CD14-positive monocyte (primary cell): ENCODE results near the gene VAMP5. TPM values are rescaled to one million over a fixed set of nuclear protein-coding genes. Genes with fewer than 3 reads are reported as not detected.

Experiments
- DNase-seq, 3 donors: peaks; one replicate each; pipeline ENCODE4 v3.0.0-alpha.2; 2011 to 2022
- H2AFZ ChIP-seq: 2 replicates; pipeline ENCODE4 v1.6.0; 2012; ENCODE audit warnings: mild to moderate bottlenecking, low read depth, low read length, inconsistent platforms; ENCODE audit not compliant: insufficient read depth, poor library complexity, severe bottlenecking
- H3K27ac ChIP-seq, 2 donors: 1 replicate in 1 of 2; 2 replicates in 1 of 2; pipeline ENCODE4 v1.5.1; 2012 to 2013; ENCODE audit warnings: low read length in 2 of 2, control low read depth in 1 of 2, inconsistent platforms in 1 of 2, low read depth in 1 of 2, mild to moderate bottlenecking in 1 of 2
- H3K27me3 ChIP-seq, 2 donors: one replicate each; pipeline versions ENCODE4 v1.6.0 to v1.6.1; 2011 to 2013; ENCODE audit warnings: low read length in 2 of 2; ENCODE audit not compliant: control insufficient read depth in 2 of 2, insufficient read depth in 2 of 2
- H3K36me3 ChIP-seq, 2 donors: replicated peaks in 1 of 2; 1 replicate in 1 of 2; 2 replicates in 1 of 2; pipeline versions ENCODE4 v1.5.1 to v1.6.1; 2012 to 2013; ENCODE audit warnings: low read length in 2 of 2, control low read depth in 1 of 2, inconsistent platforms in 1 of 2, mild to moderate bottlenecking in 1 of 2; ENCODE audit not compliant: insufficient read depth in 2 of 2, control insufficient read depth in 1 of 2
- H3K4me1 ChIP-seq, 2 donors: 1 replicate in 1 of 2; 2 replicates in 1 of 2; pipeline versions ENCODE4 v1.5.1 to v1.6.1; 2012 to 2013; ENCODE audit warnings: low read length in 2 of 2, control low read depth in 1 of 2, inconsistent platforms in 1 of 2, mild to moderate bottlenecking in 1 of 2, moderate library complexity in 1 of 2; ENCODE audit not compliant: insufficient read depth in 2 of 2, control insufficient read depth in 1 of 2
- H3K4me2 ChIP-seq: replicated peaks from 2 replicates; pipeline ENCODE3; 2012; ENCODE audit warnings: low read length, moderate library complexity, mild to moderate bottlenecking; ENCODE audit not compliant: poor library complexity, severe bottlenecking; ENCODE audit errors: extremely low read depth
- H3K4me3 ChIP-seq, 3 experiments: fragments of 200-600 bp in 1 of 3; sonication (generic) in 1 of 3; replicated peaks in 1 of 3; 1 replicate in 2 of 3; 2 replicates in 1 of 3; pipeline ENCODE4 v1.5.1; 2011 to 2013; ENCODE audit warnings: low read length in 3 of 3, mild to moderate bottlenecking in 3 of 3, control low read depth in 2 of 3, low read depth in 2 of 3, inconsistent platforms in 1 of 3, moderate library complexity in 1 of 3
- H3K79me2 ChIP-seq: 2 replicates; pipeline ENCODE4 v1.6.0; 2012; ENCODE audit warnings: mild to moderate bottlenecking, control low read depth, inconsistent platforms, low read length, moderate library complexity; ENCODE audit not compliant: insufficient read depth
- H3K9ac ChIP-seq: 2 replicates; pipeline ENCODE4 v1.6.0; 2017; ENCODE audit warnings: low read length, mild to moderate bottlenecking; ENCODE audit not compliant: insufficient read depth, poor library complexity, severe bottlenecking
- H3K9me3 ChIP-seq, 2 donors: replicated peaks in 1 of 2; 1 replicate in 1 of 2; 2 replicates in 1 of 2; pipeline versions ENCODE4 v1.5.1 to v1.6.1; 2012 to 2013; ENCODE audit warnings: low read length in 2 of 2, control low read depth in 1 of 2; ENCODE audit not compliant: control insufficient read depth in 1 of 2, insufficient read depth in 1 of 2
- H4K20me1 ChIP-seq: 2 replicates; pipeline ENCODE4 v1.6.0; 2012; ENCODE audit warnings: mild to moderate bottlenecking, low read length, control low read depth, moderate library complexity; ENCODE audit not compliant: insufficient read depth
- H3K27ac Mint-ChIP-seq, 7 donors: one replicate each; pipeline ENCODE4 v1.8.0; 2020; ENCODE audit warnings: mild to moderate bottlenecking in 7 of 7, mixed read lengths in 7 of 7, moderate library complexity in 6 of 7, inconsistent platforms in 2 of 7
- H3K27me3 Mint-ChIP-seq, 3 donors: one replicate each; pipeline ENCODE4 v1.8.0; 2021 to 2022; ENCODE audit warnings: low read depth in 3 of 3, mild to moderate bottlenecking in 3 of 3, mixed read lengths in 3 of 3, moderate library complexity in 3 of 3, inconsistent platforms in 1 of 3
- H3K36me3 Mint-ChIP-seq, 2 donors: one replicate each; pipeline ENCODE4 v1.8.0; 2020; ENCODE audit warnings: mixed read lengths in 2 of 2, inconsistent platforms in 1 of 2, mild to moderate bottlenecking in 1 of 2
- H3K4me1 Mint-ChIP-seq: one replicate; pipeline ENCODE4 v1.8.0; 2020; ENCODE audit warnings: mild to moderate bottlenecking, mixed read lengths
- H3K4me3 Mint-ChIP-seq, 2 donors: one replicate each; pipeline ENCODE4 v1.8.0; 2020; ENCODE audit warnings: mild to moderate bottlenecking in 2 of 2, mixed read lengths in 2 of 2, moderate library complexity in 1 of 2
- H3K9me3 Mint-ChIP-seq, 7 donors: one replicate each; pipeline ENCODE4 v1.8.0; 2020 to 2022; ENCODE audit warnings: mixed read lengths in 7 of 7, mild to moderate bottlenecking in 6 of 7, moderate library complexity in 6 of 7, inconsistent platforms in 2 of 7
- WGBS: methylation state at CpG from one replicate; pipeline ENCODE4 v1.1.5; 2013; ENCODE audit warnings: missing lambda C conversion rate; ENCODE audit not compliant: insufficient coverage; 5-methylcytosine and 5-hydroxymethylcytosine counted together
- intact Hi-C, 2 donors: fragments of 100-400 bp; cut with micrococcal nuclease; formaldehyde crosslinking; loops; one replicate each; pipeline versions ENCODE4 v1.15.0 to v1.15.1; 2023
- polyA minus RNA-seq: library from RNA; depleted of rRNA, polyadenylated mRNA; stranded (reverse); fragments of >200 nt; gene quantifications from 2 replicates; pipeline ENCODE4 v1.2.3, GENCODE V29; 2012
- polyA plus RNA-seq, 3 donors: library from polyadenylated mRNA; depleted of rRNA in 1 of 3; unstranded in 2 of 3; stranded (reverse) in 1 of 3; fragments of 300-500 nt in 2 of 3; fragments of >200 nt in 1 of 3; fragmentation: Illumina TruSeq in 2 of 3; gene quantifications; 1 replicate in 2 of 3; 2 replicates in 1 of 3; pipeline ENCODE4 v1.2.3, GENCODE V29; 2012 to 2021
- total RNA-seq, 12 experiments: library from RNA in 1 of 12; stranded (reverse) in 1 of 12; fragments of 120-200 nt in 1 of 12; gene quantifications; one replicate each; pipeline ENCODE4 v1.2.4 and lab custom pipeline; 2013 to 2026; ENCODE audit warnings: mixed read lengths in 6 of 12, inconsistent platforms in 1 of 12
- TF ChIP-seq, protein P1 (sequence below): fragments of 200-600 bp; IDR thresholded peaks from one replicate; pipeline ENCODE4 v1.8.0; 2022; ENCODE audit warnings: antibody characterized with exemption, mild to moderate bottlenecking

The VAMP5 gene, protein sequence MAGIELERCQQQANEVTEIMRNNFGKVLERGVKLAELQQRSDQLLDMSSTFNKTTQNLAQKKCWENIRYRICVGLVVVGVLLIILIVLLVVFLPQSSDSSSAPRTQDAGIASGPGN
- 21.0 TPM for total RNA-seq (2013)
- polyA plus RNA-seq (100 to 1,000 TPM; 154 to 251 (median 171) TPM), polyA minus RNA-seq (16.2 and 39.6 TPM in 2 replicates), total RNA-seq (lab: John Stamatoyannopoulos, UW) (0.50 to 7.9 (median 3.2) reads per million in 11 experiments)

DNA sequence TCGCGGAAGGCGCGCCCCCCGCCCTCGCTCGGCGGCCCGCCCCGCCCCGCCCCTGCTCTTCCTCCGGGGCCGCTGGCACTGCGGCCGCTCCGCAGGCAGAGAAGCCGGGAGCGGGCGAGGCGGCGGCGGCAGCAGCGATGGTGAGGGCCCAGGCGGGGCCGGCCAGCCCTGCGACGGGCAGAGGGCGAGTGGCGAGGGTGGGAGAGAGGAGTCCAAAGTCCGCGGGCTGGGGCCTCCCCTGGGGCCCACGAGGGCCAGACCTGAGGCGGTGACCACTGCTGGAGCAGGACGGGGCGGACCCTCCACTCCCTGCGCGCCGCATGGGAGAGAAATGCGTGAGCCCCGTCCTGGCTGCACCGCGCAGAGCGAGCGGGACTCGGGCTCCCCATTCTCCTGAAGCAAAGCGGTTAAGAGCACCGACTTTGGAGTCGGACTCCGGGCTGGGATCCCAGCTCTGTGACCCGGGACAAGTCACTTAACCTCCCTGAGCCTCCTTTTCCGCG is at the start of gene VAMP5:
Gene VAMP5, plus strand, starts transcription at position 78 of the 503 bp plus-strand sequence. Its CDS starts 60 bp downstream, at position 138.
- WGBS: 4% methylated on average over 46 of the region's 52 CpGs
- H3K79me2 ChIP-seq: peaks cover 74% of the 10 kb centered on the region
- peaks cover 15 to 24% of the 10 kb centered on the region in 2 donors for H3K36me3 ChIP-seq
- peak within 1 kb of the TSS; percentile 75 for H2AFZ ChIP-seq
- peak within 1 kb of the TSS; percentile 71 to 86 for H3K27ac ChIP-seq
- Mint-ChIP-seq H3K4me1 (peaks cover 85% of the 10 kb centered on the region), H3K27me3 (peaks cover 0 to 2% (median 0%) of the 10 kb centered on the region in 3 donors), H3K4me3 (peak within 1 kb of the TSS; percentile 83 to 92), H3K9me3 (no peaks in the 10 kb centered on the region), H3K27ac (peak within 1 kb of the TSS; percentile 87 to 93 (median 92)), H3K36me3 (peaks cover 26 to 37% of the 10 kb centered on the region in 2 donors)
- no peaks in the 10 kb centered on the region for H3K9me3 ChIP-seq
- intact Hi-C loops: no loop called here
- H3K4me3 ChIP-seq: peak within 1 kb of the TSS; percentile 50 to 83 (median 66)
- H3K4me1 ChIP-seq: peaks cover 84 to 89% of the 10 kb centered on the region in 2 donors
- H3K9ac ChIP-seq: peak within 1 kb of the TSS; percentile 72
- no peaks in the 10 kb centered on the region for H3K27me3 ChIP-seq
- TF ChIP-seq, protein P1, sequence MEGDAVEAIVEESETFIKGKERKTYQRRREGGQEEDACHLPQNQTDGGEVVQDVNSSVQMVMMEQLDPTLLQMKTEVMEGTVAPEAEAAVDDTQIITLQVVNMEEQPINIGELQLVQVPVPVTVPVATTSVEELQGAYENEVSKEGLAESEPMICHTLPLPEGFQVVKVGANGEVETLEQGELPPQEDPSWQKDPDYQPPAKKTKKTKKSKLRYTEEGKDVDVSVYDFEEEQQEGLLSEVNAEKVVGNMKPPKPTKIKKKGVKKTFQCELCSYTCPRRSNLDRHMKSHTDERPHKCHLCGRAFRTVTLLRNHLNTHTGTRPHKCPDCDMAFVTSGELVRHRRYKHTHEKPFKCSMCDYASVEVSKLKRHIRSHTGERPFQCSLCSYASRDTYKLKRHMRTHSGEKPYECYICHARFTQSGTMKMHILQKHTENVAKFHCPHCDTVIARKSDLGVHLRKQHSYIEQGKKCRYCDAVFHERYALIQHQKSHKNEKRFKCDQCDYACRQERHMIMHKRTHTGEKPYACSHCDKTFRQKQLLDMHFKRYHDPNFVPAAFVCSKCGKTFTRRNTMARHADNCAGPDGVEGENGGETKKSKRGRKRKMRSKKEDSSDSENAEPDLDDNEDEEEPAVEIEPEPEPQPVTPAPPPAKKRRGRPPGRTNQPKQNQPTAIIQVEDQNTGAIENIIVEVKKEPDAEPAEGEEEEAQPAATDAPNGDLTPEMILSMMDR: no peak
- peaks cover 21% of the 10 kb centered on the region for H4K20me1 ChIP-seq
- DNase-seq: no peak
- peak within 1 kb of the TSS; percentile 96 for H3K4me2 ChIP-seq

DNA sequence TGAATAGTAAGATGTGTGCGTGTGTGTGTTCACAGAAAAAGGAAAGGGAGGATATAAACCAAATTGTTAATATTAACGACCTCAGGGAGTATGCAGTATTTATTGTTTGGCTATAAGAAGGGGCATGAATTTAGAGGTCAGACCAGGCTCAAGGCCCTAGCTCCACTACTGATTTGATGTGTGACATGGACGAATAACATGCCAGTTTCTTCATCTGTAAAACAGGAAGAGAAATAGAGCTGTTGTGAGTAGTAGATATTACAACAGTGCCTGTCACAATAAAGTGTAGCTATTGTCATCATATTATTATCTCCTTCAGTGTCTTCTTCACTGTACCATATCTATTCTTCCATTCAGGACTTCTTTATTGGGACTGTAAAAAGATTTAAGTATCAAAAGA is 49.4 kb upstream of the VAMP5 start:
- H3K79me2 ChIP-seq: peaks cover 36% of the 10 kb centered on the region
- Mint-ChIP-seq H3K27ac (peak overlapping the region; percentile 43 to 91 (median 78)), H3K27me3 (peaks cover 0 to 1% (median 0%) of the 10 kb centered on the region in 3 donors), H3K4me1 (peaks cover 38% of the 10 kb centered on the region), H3K4me3 (peak overlapping the region in 1 of 2 donors; percentile 43), H3K36me3 (no peaks in the 10 kb centered on the region), H3K9me3 (peaks cover 0 to 2% (median 0%) of the 10 kb centered on the region in 7 donors)
- peak; percentile 55 to 71 (median 67) for DNase-seq
- no CpG with 5 or more reads among the region's 3 CpGs for WGBS
- no peaks in the 10 kb centered on the region for H3K9me3 ChIP-seq
- no peaks in the 10 kb centered on the region for H3K36me3 ChIP-seq
- H3K4me2 ChIP-seq: no peak overlapping the region
- intact Hi-C loops: loop anchor here (5.0 kb wide), 2 partner anchors 98 to 113 kb away; no protein-coding TSS in a partner anchor
- no peak overlapping the region for H3K4me3 ChIP-seq
- peaks cover 9% of the 10 kb centered on the region for H4K20me1 ChIP-seq
- H3K27me3 ChIP-seq: no peaks in the 10 kb centered on the region
- H3K4me1 ChIP-seq: peaks cover 20 to 41% of the 10 kb centered on the region in 2 donors
- no peak overlapping the region for H2AFZ ChIP-seq
- TF ChIP-seq, protein P1: no peak
- peak overlapping the region in 1 of 2 donors; percentile 59 for H3K27ac ChIP-seq
- no peak overlapping the region for H3K9ac ChIP-seq
